Measurements from ENCODE around the gene MYO5B. TPM values are rescaled to one million over a fixed set of nuclear protein-coding genes. Genes with fewer than 3 reads are reported as not detected.

The MYO5B gene
- polyA plus RNA-seq, 1 donor from 2014 or later = 1.2 TPM

GRCh38 chr18:50172367-50172766 is 22.6 kb downstream of the MYO5B start:
- H3K9me3 Mint-ChIP-seq = no peaks in the 10 kb centered on the region
- H3K27ac Mint-ChIP-seq = no peak overlapping the region
- peaks cover 0 to 1% (median 0%) of the 10 kb centered on the region in 3 donors for H3K4me1 Mint-ChIP-seq
- peaks cover 18% of the 10 kb centered on the region for H3K27me3 Mint-ChIP-seq
- H3K4me3 Mint-ChIP-seq = no peak overlapping the region
- peaks cover 3% of the 10 kb centered on the region for H3K36me3 Mint-ChIP-seq

DNA sequence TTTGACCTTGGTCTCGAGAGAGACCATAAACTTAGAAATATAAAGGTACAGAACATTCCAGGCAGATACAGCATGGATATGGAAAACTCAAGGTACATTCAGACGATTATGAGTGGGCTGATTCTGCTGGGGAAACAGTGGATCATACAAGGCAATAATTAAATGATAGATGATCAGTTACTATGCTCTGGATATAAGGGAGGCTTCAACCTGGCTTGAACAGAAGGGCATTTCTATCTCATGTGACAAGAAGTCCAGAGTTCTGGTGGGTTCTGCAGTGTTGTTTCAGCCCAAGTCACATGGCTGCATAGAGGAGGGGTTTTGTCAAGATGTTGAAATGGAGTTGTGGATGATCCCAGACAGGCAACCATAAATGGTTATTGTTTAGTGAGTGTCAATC is 23.5 kb downstream of the MYO5B start:
- Mint-ChIP-seq H3K4me3 (no peak overlapping the region), H3K27ac (no peak overlapping the region), H3K4me1 (peaks cover 0 to 1% (median 0%) of the 10 kb centered on the region in 3 donors), H3K36me3 (peaks cover 3% of the 10 kb centered on the region), H3K27me3 (peaks cover 15% of the 10 kb centered on the region), H3K9me3 (no peaks in the 10 kb centered on the region)

DNA sequence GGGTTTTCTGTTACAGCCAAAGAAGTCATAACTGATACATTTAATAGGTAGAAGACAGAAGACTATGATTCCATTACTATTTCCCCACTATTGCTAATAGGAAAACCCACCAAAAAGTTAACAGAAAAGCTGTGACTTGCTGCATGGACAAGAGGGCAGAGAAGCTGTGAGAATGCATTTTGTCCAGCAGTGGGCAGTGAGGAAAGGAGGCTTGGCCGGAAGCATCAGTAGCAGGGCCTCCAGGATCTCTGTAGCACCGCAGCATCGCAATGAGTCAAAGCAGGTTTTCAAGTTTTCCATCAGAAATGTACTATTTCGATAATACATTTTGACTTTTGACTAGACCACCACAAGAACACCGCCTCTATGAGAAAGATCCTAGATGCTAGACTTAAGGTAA is 24.9 kb downstream of the MYO5B start:
- Mint-ChIP-seq H3K4me3 (no peak overlapping the region), H3K27ac (no peak overlapping the region), H3K36me3 (peaks cover 5% of the 10 kb centered on the region), H3K9me3 (no peaks in the 10 kb centered on the region), H3K4me1 (no peaks in the 10 kb centered on the region), H3K27me3 (peaks cover 19% of the 10 kb centered on the region)

- Mint-ChIP-seq H3K27me3 (peaks cover 24% of the 10 kb centered on the region), H3K9me3 (no peaks in the 10 kb centered on the region), H3K4me3 (no peak overlapping the region), H3K36me3 (peaks cover 6% of the 10 kb centered on the region), H3K4me1 (peaks cover 0 to under 1% (median 0%) of the 10 kb centered on the region in 3 donors), H3K27ac (no peak overlapping the region)
These were observed 25.8 kb downstream of the MYO5B start for GRCh38 chr18:50169149-50169548.

GRCh38 chr18:50167966-50168365 is 27.0 kb downstream of the MYO5B start:
- Mint-ChIP-seq H3K4me1 (peaks cover 0 to 2% (median 0%) of the 10 kb centered on the region in 3 donors), H3K36me3 (peaks cover 5% of the 10 kb centered on the region), H3K4me3 (no peak overlapping the region), H3K27me3 (peaks cover 30% of the 10 kb centered on the region), H3K9me3 (no peaks in the 10 kb centered on the region), H3K27ac (no peak overlapping the region)

DNA sequence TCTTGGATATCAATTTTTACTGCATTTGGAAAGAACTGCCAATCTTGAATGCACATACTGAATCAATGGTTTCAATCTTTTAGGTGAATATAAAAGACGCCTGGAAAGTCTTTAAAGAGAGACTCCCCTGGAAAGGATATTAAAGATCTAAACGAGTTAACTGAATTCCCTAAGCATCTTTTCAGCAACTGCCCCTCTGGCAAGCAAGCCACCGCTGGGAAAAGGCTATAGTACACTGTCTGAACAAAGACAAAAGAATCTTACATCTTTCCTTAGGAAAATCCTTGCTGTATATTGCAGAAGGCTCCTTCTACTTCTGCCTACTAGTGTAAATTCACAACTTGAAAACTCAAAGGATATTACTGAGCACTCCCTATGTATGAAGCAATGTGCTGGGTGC is 28.0 kb downstream of the MYO5B start:
- peaks cover 31% of the 10 kb centered on the region for H3K27me3 Mint-ChIP-seq
- H3K4me1 Mint-ChIP-seq = peaks cover 0 to 2% (median 0%) of the 10 kb centered on the region in 3 donors
- H3K4me3 Mint-ChIP-seq = no peak overlapping the region
- no peak overlapping the region for H3K27ac Mint-ChIP-seq
- no peaks in the 10 kb centered on the region for H3K9me3 Mint-ChIP-seq
- H3K36me3 Mint-ChIP-seq = peaks cover 5% of the 10 kb centered on the region

DNA sequence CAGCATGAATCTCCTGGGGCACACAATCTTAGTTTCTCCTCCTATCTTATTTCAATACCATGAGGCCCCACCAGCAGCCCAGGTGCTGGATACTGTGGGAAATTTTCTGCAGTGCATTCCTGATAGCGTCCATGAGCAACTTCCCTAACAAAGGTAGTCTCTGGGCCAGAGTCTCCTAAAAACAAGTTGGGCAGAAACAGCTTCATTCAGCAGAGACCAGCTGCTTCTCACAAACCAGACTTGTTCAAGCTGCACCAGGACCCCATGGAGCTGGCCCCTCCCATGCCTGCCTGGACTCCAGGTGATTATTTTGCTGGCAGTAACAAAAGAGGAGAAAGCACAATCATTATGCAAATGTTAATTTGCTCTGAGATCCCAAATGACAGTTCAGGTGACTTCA is 31.4 kb downstream of the MYO5B start:
- H3K4me1 Mint-ChIP-seq = peaks cover 0 to 2% (median 0%) of the 10 kb centered on the region in 3 donors
- peaks cover 8% of the 10 kb centered on the region for H3K36me3 Mint-ChIP-seq
- H3K27ac Mint-ChIP-seq = no peak overlapping the region
- peaks cover 0 to 4% (median 0%) of the 10 kb centered on the region in 3 donors for H3K9me3 Mint-ChIP-seq
- peaks cover 27% of the 10 kb centered on the region for H3K27me3 Mint-ChIP-seq
- no peak overlapping the region for H3K4me3 Mint-ChIP-seq

- Mint-ChIP-seq H3K36me3 (peaks cover 8% of the 10 kb centered on the region), H3K27me3 (peaks cover 26% of the 10 kb centered on the region), H3K9me3 (peaks cover 0 to 4% (median 0%) of the 10 kb centered on the region in 3 donors), H3K4me1 (peaks cover 0 to 2% (median 0%) of the 10 kb centered on the region in 3 donors), H3K4me3 (no peak overlapping the region), H3K27ac (no peak overlapping the region)
These were observed 32.3 kb downstream of the MYO5B start for GRCh38 chr18:50162486-50163304.

DNA sequence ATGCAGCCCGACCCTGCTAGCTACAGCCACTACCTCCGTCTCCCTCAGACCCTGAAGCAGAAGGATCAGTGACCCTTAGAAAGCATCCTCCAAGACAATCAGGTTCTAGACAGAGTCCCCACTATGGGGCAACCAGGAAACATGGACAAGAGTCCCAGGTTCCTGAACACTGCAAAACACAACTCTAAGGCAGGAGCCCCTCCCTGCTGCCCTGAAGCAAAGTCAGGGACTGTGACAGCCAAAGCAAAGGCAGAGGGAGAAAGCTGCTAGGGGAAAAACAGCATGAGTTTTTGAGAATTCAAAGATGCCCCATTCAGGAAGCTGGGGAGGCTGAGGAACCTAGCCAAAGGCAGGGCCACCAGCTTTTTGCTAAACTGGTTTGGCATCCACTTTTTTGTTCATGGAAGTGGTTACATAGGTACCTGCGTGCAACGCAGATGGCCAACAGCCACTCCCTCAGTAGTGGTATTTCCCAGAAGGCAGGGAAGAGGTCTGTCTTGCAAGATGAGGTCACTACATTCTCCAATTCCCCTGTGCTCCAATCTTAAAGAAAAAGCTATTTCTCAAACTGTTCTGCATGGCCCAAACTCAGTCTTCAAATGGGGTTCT is 33.2 kb downstream of the MYO5B start:
- Mint-ChIP-seq H3K27ac (no peak overlapping the region), H3K4me3 (no peak overlapping the region), H3K27me3 (peaks cover 27% of the 10 kb centered on the region), H3K36me3 (peaks cover 8% of the 10 kb centered on the region), H3K9me3 (peaks cover 0 to 4% (median 0%) of the 10 kb centered on the region in 3 donors), H3K4me1 (peaks cover 0 to 2% (median under 1%) of the 10 kb centered on the region in 3 donors)

GRCh38 chr18:50159654-50160046 is 35.3 kb downstream of the MYO5B start:
- peak overlapping the region in 1 of 3 donors; percentile 64 for H3K27ac Mint-ChIP-seq
- H3K4me3 Mint-ChIP-seq = no peak overlapping the region
- peaks cover 0 to 2% (median 2%) of the 10 kb centered on the region in 3 donors for H3K4me1 Mint-ChIP-seq
- H3K36me3 Mint-ChIP-seq = peaks cover 5% of the 10 kb centered on the region
- peaks cover 0 to 4% (median 0%) of the 10 kb centered on the region in 3 donors for H3K9me3 Mint-ChIP-seq
- peaks cover 19% of the 10 kb centered on the region for H3K27me3 Mint-ChIP-seq

GRCh38 chr18:50158866-50159653 is 35.9 kb downstream of the MYO5B start:
- H3K4me3 Mint-ChIP-seq = no peak overlapping the region
- H3K9me3 Mint-ChIP-seq = peaks cover 0 to 4% (median 0%) of the 10 kb centered on the region in 3 donors
- peaks cover 0 to 2% (median under 1%) of the 10 kb centered on the region in 3 donors for H3K4me1 Mint-ChIP-seq
- H3K27me3 Mint-ChIP-seq = peaks cover 17% of the 10 kb centered on the region
- H3K27ac Mint-ChIP-seq = peak overlapping the region in 1 of 3 donors; percentile 64
- H3K36me3 Mint-ChIP-seq = peaks cover 3% of the 10 kb centered on the region

GRCh38 chr18:50155406-50155805 is 39.5 kb downstream of the MYO5B start:
- H3K27me3 Mint-ChIP-seq = peaks cover 7% of the 10 kb centered on the region
- peaks cover 4% of the 10 kb centered on the region for H3K36me3 Mint-ChIP-seq
- H3K9me3 Mint-ChIP-seq = peaks cover 0 to 8% (median 0%) of the 10 kb centered on the region in 3 donors
- peaks cover 0 to 2% (median 0%) of the 10 kb centered on the region in 3 donors for H3K4me1 Mint-ChIP-seq
- H3K4me3 Mint-ChIP-seq = no peak overlapping the region
- no peak overlapping the region for H3K27ac Mint-ChIP-seq

DNA sequence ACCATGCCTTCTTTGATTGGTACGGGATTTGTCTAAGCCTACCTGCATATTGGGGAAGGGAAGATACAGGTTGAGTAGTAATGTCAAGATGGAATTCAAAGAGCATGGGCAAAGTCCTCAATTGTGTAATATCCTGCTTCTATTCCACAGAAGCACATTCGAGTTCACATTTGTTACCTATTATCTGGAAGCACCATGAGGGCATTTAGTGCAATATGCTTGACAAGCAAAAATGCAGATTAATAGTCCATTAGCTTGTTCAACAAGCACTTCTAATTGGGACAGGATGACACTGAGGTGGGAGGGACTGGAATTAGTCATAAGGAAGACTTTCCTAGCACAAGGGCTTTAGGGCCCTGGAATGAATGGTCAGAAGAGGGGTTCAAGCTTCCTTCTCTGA is 40.5 kb downstream of the MYO5B start:
- H3K4me1 Mint-ChIP-seq = peaks cover 0 to 2% (median 0%) of the 10 kb centered on the region in 3 donors
- peaks cover 1% of the 10 kb centered on the region for H3K36me3 Mint-ChIP-seq
- peaks cover 0 to 8% (median 0%) of the 10 kb centered on the region in 3 donors for H3K9me3 Mint-ChIP-seq
- H3K27ac Mint-ChIP-seq = no peak overlapping the region
- peaks cover 2% of the 10 kb centered on the region for H3K27me3 Mint-ChIP-seq
- H3K4me3 Mint-ChIP-seq = no peak overlapping the region

GRCh38 chr18:50152900-50153299 is 42.0 kb downstream of the MYO5B start:
- H3K27ac Mint-ChIP-seq = no peak overlapping the region
- H3K4me1 Mint-ChIP-seq = peaks cover 0 to 2% (median 0%) of the 10 kb centered on the region in 3 donors
- peaks cover 1% of the 10 kb centered on the region for H3K36me3 Mint-ChIP-seq
- no peak overlapping the region for H3K4me3 Mint-ChIP-seq
- H3K9me3 Mint-ChIP-seq = peaks cover 0 to 4% (median 0%) of the 10 kb centered on the region in 3 donors
- peaks cover 2% of the 10 kb centered on the region for H3K27me3 Mint-ChIP-seq

- Mint-ChIP-seq H3K4me1 (peaks cover 0 to 2% (median 0%) of the 10 kb centered on the region in 3 donors), H3K4me3 (no peak overlapping the region), H3K27ac (no peak overlapping the region), H3K27me3 (peaks cover 2% of the 10 kb centered on the region), H3K9me3 (peaks cover 0 to 4% (median 0%) of the 10 kb centered on the region in 3 donors), H3K36me3 (peaks cover 4% of the 10 kb centered on the region)
These were observed 43.0 kb downstream of the MYO5B start for GRCh38 chr18:50151926-50152325.

Data from IgD-negative memory B cell (primary cell).